Neural cell (in vitro differentiated cells): ENCODE data around the gene MT1X. TPM values are rescaled to one million over a fixed set of nuclear protein-coding genes. Genes with fewer than 3 reads are reported as not detected.

ENCODE experiments used
- H2AFZ ChIP-seq: fragments of 200-600, 300-800 bp; sonication (generic), shearing (Covaris generic); 2 replicates; pipeline ENCODE4 v1.6.0; 2014; ENCODE audit warnings: low read depth, mild to moderate bottlenecking, antibody characterized with exemption, low read length, moderate library complexity
- H3F3A ChIP-seq: fragments of 200-600 bp; shearing (Covaris generic); 2 replicates; pipeline ENCODE4 v1.6.1; 2016; ENCODE audit warnings: mild to moderate bottlenecking, moderate library complexity, mixed read lengths, antibody characterized with exemption, low read length; ENCODE audit not compliant: insufficient read depth, poor library complexity, severe bottlenecking
- H3K27ac ChIP-seq: fragments of 200-600, 300-800 bp; sonication (generic), shearing (Covaris generic); 2 replicates; pipeline ENCODE4 v1.5.1; 2014; ENCODE audit warnings: mild to moderate bottlenecking, low read length, moderate library complexity
- H3K27me3 ChIP-seq: fragments of 300-800, 200-600 bp; sonication (generic), shearing (Covaris generic); 2 replicates; pipeline ENCODE4 v1.6.0; 2014; ENCODE audit warnings: mild to moderate bottlenecking, low read depth, low read length, moderate library complexity; ENCODE audit not compliant: insufficient read depth
- H3K36me3 ChIP-seq: fragments of 300-800, 200-600 bp; sonication (generic), shearing (Covaris generic); 2 replicates; pipeline ENCODE4 v1.5.1; 2014; ENCODE audit warnings: mild to moderate bottlenecking, antibody characterized with exemption, low read length, moderate library complexity; ENCODE audit not compliant: insufficient read depth
- H3K4me2 ChIP-seq: fragments of 300-800, 200-600 bp; sonication (generic), shearing (Covaris generic); 2 replicates; pipeline ENCODE4 v1.6.0; 2014; ENCODE audit warnings: mild to moderate bottlenecking, low read length
- H3K4me3 ChIP-seq: fragments of 300-800, 200-600 bp; sonication (generic), shearing (Covaris generic); 2 replicates; pipeline ENCODE4 v1.5.1; 2014; ENCODE audit warnings: mild to moderate bottlenecking, low read length, moderate library complexity
- H3K79me2 ChIP-seq: fragments of 200-600 bp; shearing (Covaris generic); replicated peaks from 2 replicates; pipeline ENCODE4 v1.6.0; 2014; ENCODE audit warnings: mild to moderate bottlenecking, low read length, moderate library complexity; ENCODE audit not compliant: insufficient read depth
- H3K9ac ChIP-seq: fragments of 300-800, 200-600 bp; sonication (generic), shearing (Covaris generic); 2 replicates; pipeline ENCODE4 v1.6.1; 2016; ENCODE audit warnings: mild to moderate bottlenecking, low read length, mixed read lengths
- H3K9me2 ChIP-seq: fragments of 200-600 bp; shearing (Covaris generic); 2 replicates; pipeline ENCODE4 v1.6.1; 2016; ENCODE audit warnings: mild to moderate bottlenecking, low read length, mixed read lengths; ENCODE audit not compliant: insufficient read depth
- H3K9me3 ChIP-seq: fragments of 200-600, 300-800 bp; sonication (generic), shearing (Covaris generic); 2 replicates; pipeline ENCODE4 v1.6.1; 2016; ENCODE audit warnings: mild to moderate bottlenecking, mixed run types, low read length, moderate library complexity, mixed read lengths
- H4K20me1 ChIP-seq: fragments of 200-600 bp; shearing (Covaris generic); 2 replicates; pipeline ENCODE4 v1.6.1; 2016; ENCODE audit warnings: mild to moderate bottlenecking, mixed run types; ENCODE audit not compliant: insufficient read depth
- EP300 ChIP-seq: fragments of 450-650 bp; conservative IDR thresholded peaks from 2 replicates; pipeline ENCODE4 v1.6.1; 2014; ENCODE audit warnings: antibody characterized with exemption, mild to moderate bottlenecking, moderate library complexity; ENCODE audit not compliant: poor library complexity, severe bottlenecking
- EZH2 ChIP-seq: fragments of 200-600, 300-800 bp; shearing (Covaris generic), sonication (generic); IDR thresholded peaks from 2 replicates; pipeline ENCODE4 v1.6.1; 2014; ENCODE audit warnings: antibody characterized with exemption, low read length, borderline replicate concordance, mild to moderate bottlenecking; ENCODE audit not compliant: insufficient read depth, poor library complexity, severe bottlenecking
- MXI1 ChIP-seq: fragments of 450-650 bp; conservative IDR thresholded peaks from 2 replicates; pipeline ENCODE4 v1.6.1; 2014; ENCODE audit warnings: antibody characterized with exemption, mild to moderate bottlenecking; ENCODE audit not compliant: poor library complexity, severe bottlenecking
- POLR2AphosphoS5 ChIP-seq: IDR thresholded peaks from 2 replicates; pipeline ENCODE4 v1.6.1; 2012
- RAD21 ChIP-seq: fragments of 450-650 bp; conservative IDR thresholded peaks from 2 replicates; pipeline ENCODE4 v1.6.1; 2014; ENCODE audit warnings: antibody characterized with exemption, mild to moderate bottlenecking, moderate library complexity
- REST ChIP-seq: IDR thresholded peaks from 2 replicates; pipeline ENCODE4 v1.6.1; 2012; ENCODE audit warnings: borderline replicate concordance
- SMC3 ChIP-seq: fragments of 450-650 bp; conservative IDR thresholded peaks from 2 replicates; pipeline ENCODE4 v1.6.1; 2014; ENCODE audit warnings: antibody characterized with exemption, mild to moderate bottlenecking, moderate library complexity; ENCODE audit not compliant: poor library complexity
- TAF1 ChIP-seq: IDR thresholded peaks from 2 replicates; pipeline ENCODE4 v1.6.1; 2012; ENCODE audit warnings: low read depth
- polyA plus RNA-seq: library from polyadenylated mRNA; depleted of rRNA; stranded (reverse); fragments of >200 nt; gene quantifications from 2 replicates; pipeline ENCODE4 v1.2.3, GENCODE V29; 2014
- TF ChIP-seq, protein P1 (sequence below): fragments of 450-650 bp; IDR thresholded peaks from 2 replicates; pipeline ENCODE4 v1.5.1; 2014; ENCODE audit warnings: antibody characterized with exemption, mild to moderate bottlenecking, moderate library complexity; ENCODE audit not compliant: poor library complexity, severe bottlenecking

MT1X gene
- polyA plus RNA-seq, 1 donor from 2014 or later: 8.1 TPM

GRCh38 chr16:56679078-56679730 is 3.1 kb upstream of the MT1X start:
- Histone ChIP-seq H3K27me3 (peaks cover 60% of the 10 kb centered on the region), H3F3A (no peaks in the 10 kb centered on the region), H3K4me2 (no peak overlapping the region), H4K20me1 (no peaks in the 10 kb centered on the region), H2AFZ (no peak overlapping the region), H3K9me2 (no peaks in the 10 kb centered on the region), H3K4me3 (no peak overlapping the region), H3K9ac (no peak overlapping the region), H3K79me2 (no peaks in the 10 kb centered on the region), H3K9me3 (no peaks in the 10 kb centered on the region), H3K36me3 (no peaks in the 10 kb centered on the region), H3K27ac (no peak overlapping the region)
- TF ChIP-seq RAD21: no peak
- TF ChIP-seq REST: no peak
- TF ChIP-seq, protein P1, sequence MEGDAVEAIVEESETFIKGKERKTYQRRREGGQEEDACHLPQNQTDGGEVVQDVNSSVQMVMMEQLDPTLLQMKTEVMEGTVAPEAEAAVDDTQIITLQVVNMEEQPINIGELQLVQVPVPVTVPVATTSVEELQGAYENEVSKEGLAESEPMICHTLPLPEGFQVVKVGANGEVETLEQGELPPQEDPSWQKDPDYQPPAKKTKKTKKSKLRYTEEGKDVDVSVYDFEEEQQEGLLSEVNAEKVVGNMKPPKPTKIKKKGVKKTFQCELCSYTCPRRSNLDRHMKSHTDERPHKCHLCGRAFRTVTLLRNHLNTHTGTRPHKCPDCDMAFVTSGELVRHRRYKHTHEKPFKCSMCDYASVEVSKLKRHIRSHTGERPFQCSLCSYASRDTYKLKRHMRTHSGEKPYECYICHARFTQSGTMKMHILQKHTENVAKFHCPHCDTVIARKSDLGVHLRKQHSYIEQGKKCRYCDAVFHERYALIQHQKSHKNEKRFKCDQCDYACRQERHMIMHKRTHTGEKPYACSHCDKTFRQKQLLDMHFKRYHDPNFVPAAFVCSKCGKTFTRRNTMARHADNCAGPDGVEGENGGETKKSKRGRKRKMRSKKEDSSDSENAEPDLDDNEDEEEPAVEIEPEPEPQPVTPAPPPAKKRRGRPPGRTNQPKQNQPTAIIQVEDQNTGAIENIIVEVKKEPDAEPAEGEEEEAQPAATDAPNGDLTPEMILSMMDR: no peak
- TF ChIP-seq POLR2AphosphoS5: no peak
- TF ChIP-seq SMC3: no peak
- TF ChIP-seq MXI1: no peak
- no peak for TF ChIP-seq TAF1
- no peak for TF ChIP-seq EZH2
- TF ChIP-seq EP300: no peak

DNA sequence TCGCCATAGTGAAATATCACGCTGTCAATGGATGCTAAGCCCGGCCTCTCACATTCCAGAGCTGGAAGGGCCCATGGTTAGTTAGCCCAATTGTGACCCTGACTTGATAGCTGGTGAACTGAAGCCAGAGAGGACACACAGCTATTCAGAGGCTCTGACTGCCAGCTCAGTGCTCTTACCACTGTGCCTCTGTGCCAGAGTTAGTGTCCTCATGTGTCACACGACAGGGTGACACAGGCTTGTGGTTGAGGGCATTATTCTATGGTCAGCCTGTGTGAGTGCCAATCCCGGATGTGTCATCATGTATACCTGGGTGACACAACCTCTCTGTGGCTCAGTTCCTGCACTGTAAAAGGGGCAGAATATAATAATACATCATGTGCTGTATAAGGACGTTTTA is 2.5 kb upstream of the MT1X start:
- Histone ChIP-seq H2AFZ (no peak overlapping the region), H4K20me1 (no peaks in the 10 kb centered on the region), H3K4me3 (no peak overlapping the region), H3K27me3 (peaks cover 60% of the 10 kb centered on the region), H3K9me2 (no peaks in the 10 kb centered on the region), H3K79me2 (no peaks in the 10 kb centered on the region), H3K36me3 (no peaks in the 10 kb centered on the region), H3K4me2 (no peak overlapping the region), H3F3A (no peaks in the 10 kb centered on the region), H3K9ac (no peak overlapping the region), H3K27ac (no peak overlapping the region), H3K9me3 (no peaks in the 10 kb centered on the region)
- TF ChIP-seq EZH2 (no peak), SMC3 (no peak), TAF1 (no peak), POLR2AphosphoS5 (no peak), REST (no peak), EP300 (no peak), RAD21 (no peak), MXI1 (no peak)
- TF ChIP-seq, protein P1: no peak
